AG09319 (cell line): ENCODE measurements around the gene ZNF302.
"Not testable (repeated sequence)": the region's sequence is repeated elsewhere in the genome, so short reads cannot be mapped to it uniquely, and the experiment has no call there.

ENCODE experiments used
- DNase-seq: peaks from one replicate; pipeline ENCODE4 v3.0.0-alpha.2; 2010; ENCODE audit warnings: low read depth; ENCODE audit errors: extremely low read depth
- TF ChIP-seq, protein P1 (sequence below): IDR thresholded peaks from 2 replicates; pipeline ENCODE4 v1.5.1; 2011; ENCODE audit warnings: low read depth, mild to moderate bottlenecking, inconsistent platforms, low read length, moderate library complexity

The ZNF302 gene

DNA sequence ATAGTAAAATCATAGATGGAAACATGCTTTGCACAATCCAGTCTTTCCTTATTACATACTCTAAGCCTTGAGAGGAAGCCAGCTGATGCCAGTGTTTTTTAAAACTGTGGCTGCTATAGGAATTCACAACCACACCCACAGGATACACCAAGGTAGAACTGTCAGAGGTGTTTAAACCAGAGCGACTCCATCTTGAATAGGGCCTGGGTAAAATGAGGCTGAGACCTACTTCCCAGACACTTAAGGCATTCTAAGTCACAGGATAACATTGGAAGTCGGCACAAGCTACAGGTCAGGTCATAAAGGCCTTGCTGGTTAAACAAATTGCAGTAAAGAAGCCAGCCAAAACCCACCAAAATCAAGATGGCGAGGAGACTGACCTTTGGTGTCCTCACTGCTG lies 2.2 kb upstream of the ZNF302 start:
- DNase-seq, result no peak
- TF ChIP-seq, protein P1, sequence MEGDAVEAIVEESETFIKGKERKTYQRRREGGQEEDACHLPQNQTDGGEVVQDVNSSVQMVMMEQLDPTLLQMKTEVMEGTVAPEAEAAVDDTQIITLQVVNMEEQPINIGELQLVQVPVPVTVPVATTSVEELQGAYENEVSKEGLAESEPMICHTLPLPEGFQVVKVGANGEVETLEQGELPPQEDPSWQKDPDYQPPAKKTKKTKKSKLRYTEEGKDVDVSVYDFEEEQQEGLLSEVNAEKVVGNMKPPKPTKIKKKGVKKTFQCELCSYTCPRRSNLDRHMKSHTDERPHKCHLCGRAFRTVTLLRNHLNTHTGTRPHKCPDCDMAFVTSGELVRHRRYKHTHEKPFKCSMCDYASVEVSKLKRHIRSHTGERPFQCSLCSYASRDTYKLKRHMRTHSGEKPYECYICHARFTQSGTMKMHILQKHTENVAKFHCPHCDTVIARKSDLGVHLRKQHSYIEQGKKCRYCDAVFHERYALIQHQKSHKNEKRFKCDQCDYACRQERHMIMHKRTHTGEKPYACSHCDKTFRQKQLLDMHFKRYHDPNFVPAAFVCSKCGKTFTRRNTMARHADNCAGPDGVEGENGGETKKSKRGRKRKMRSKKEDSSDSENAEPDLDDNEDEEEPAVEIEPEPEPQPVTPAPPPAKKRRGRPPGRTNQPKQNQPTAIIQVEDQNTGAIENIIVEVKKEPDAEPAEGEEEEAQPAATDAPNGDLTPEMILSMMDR, result no peak

DNA sequence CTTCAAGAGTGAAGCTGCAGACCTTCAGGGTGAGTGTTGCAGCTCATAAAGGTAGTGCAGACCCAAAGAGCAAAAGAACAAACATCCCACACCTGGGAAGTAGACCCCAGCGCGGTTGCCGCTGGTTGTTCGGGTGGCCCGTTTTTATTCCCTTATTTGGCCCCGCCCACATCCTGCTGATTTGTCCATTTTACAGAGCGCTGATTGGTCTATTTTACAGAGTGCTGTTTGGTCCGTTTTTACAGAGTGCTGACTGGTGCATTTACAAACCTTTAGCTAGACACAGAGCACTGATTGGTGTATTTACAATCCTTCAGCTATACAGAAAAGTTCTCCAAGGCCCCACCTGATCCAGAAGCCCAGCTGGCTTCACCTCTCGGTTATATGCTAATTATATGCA lies 1.6 kb upstream of the ZNF302 start:
- DNase-seq, result no peak
- TF ChIP-seq, protein P1, result no peak

DNA sequence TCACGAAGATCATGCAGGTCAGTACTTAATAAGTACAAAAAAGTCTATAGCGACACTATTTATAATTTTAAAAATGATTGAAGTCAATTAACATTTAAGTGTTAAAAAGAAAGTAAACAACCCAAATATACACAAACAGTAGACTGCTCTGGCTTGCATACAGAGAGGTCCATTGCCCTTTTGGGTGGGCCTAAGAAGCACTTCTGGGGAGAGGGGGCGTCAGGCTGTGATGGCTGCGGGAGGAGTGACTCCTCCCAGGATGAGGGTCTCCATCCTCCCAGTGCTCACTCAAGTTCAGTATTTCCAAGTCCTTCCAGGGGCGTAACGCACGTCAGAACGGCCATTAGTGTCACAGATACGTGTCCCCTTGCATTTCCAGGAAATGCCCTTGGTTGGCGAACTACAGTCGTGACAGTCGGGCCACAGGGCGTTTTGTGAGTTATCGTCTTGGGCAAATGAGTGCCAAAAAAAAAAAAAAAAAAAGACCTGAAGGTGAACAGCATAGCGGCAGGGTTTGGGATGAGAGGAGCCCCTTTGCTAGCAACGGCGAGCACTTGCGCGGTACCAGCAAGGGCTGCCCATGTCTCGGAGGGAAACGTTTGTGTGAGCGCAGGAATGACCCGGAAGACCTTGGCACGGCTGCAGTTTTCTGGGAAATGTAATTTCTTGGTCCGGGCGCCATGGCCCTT lies 637 bp upstream of the ZNF302 start, which contains the start of gene SCGB2B2:
Gene SCGB2B2, minus strand, starts transcription at position 463 of the 689 bp plus-strand sequence. CDS start 82,596 bp downstream, outside the sequence.
- TF ChIP-seq, protein P1, result no peak

DNA sequence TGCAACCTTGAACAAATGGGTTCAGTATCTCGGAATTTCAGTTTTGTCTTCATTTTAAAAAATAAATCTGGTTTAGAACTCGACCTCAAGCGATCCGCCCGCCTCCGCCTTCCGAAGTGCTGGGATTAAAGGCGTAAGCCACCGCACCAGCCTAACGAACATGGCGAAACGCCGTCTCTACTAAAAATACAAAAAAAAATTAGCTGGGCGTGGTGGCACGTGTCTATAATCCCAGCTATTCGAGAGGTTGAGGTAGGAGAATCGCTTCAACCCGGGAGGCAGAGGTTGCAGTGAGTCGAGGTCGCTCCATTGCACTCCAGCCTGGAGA lies 571 bp downstream of the ZNF302 start:
- TF ChIP-seq, protein P1, result no peak
- DNase-seq, result no peak

More for the DNA sequence above, 637 bp upstream of the ZNF302 start, which contains the start of gene SCGB2B2:
- DNase-seq, result no peak

DNA sequence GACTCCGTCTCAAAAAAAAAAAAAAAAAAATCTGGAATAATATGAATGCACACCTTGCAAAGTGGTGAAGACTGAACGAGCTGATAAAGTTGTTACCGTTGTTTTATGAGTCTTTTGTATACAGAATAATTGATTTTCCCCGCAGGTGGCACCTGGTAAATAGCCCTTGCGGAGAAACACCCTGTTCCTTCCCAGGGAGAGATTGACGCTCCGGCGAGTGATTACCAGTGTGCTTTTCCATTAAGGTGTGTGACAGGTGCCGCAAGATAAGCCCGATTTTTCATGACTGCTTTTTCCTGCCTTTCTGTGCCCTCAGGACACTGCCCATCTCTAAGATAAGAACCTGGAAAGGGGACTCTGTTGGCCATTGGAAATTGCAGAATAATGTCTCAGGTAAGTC lies 943 bp downstream of the ZNF302 start:
- TF ChIP-seq, protein P1, result no peak

DNA sequence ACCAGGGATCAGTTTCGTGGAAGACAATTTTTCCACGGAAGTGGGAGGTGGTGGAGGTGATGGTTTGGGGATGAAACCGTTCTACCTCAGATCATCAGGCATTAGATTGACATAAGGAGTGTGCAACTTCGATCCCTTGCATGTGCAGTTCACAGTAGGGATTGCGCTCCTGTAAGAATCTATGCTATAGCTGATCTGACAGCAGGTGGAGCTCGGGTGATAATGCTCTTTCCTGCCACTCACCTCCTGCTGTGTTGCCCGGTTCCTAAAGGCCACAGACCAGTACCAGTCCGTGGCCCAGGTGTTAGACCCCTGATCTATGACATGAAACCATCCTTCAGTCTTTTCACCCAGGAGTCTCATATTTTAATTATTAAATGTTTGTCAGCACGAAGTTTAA lies 4.0 kb downstream of the ZNF302 start:
- DNase-seq, result no peak
- TF ChIP-seq, protein P1, result no peak

More for the DNA sequence above, 943 bp downstream of the ZNF302 start:
- no peak for DNase-seq

DNA sequence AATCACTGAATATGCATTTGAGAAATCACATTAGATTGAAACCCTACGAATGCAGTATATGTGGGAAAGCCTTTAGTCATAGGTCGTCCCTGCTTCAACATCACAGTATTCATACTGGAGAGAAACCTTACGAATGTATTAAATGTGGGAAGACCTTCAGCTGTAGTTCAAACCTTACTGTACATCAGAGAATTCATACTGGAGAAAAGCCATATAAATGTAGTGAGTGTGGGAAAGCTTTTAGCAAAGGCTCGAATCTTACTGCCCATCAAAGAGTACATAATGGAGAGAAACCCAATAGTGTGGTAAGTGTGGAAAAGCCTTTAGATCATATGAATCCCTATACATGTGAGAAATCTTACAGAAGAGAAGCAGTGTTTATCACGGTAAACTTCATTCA lies 7.8 kb downstream of the ZNF302 start:
- DNase-seq, result not testable (repeated sequence)

DNA sequence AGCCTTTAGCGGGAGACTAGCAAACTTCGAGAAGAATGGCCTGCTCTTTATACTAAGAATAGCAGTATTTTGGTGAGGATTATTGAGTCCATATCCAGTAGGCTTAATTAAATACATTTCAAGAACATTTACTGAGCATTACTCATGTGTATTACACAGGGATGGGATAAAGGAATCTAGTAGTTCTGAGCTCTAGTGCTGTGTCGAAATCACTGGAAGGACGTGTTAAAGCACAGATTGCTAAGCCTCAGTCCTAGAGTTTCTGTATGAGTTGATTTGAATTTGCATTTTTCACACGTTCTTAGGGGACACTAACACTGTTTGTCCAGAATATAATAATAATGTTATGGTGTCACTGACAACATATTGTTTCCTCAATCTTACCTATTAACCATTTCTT lies 9.0 kb downstream of the ZNF302 start:
- TF ChIP-seq, protein P1, result no peak
- no peak for DNase-seq
